Right lobe of liver (tissue), 6 donors: ENCODE results near the gene OR13A1. TPM values are rescaled to one million over a fixed set of nuclear protein-coding genes. Genes with fewer than 3 reads are reported as not detected.

ENCODE experiments used
- ATAC-seq, 4 donors: fragments of 200-7000 bp; cut with Tn5 transposase; one replicate each; pipeline ENCODE4 v1.9.1; 2020; ENCODE audit warnings: mild to moderate bottlenecking in 4 of 4, moderate library complexity in 4 of 4
- DNase-seq, 3 donors: peaks; one replicate each; pipeline ENCODE4 v3.0.0-alpha.2; 2020
- H3K27ac ChIP-seq, 3 donors: fragments of 200-600 bp; one replicate each; pipeline ENCODE4 v1.8.0; 2022
- H3K27me3 ChIP-seq, 2 donors: fragments of 200-600 bp; one replicate each; pipeline ENCODE4 v1.8.0; 2022
- H3K36me3 ChIP-seq, 4 donors: fragments of 200-600 bp; sonication (generic) in 1 of 4; one replicate each; pipeline versions ENCODE4 v1.5.1 to v1.8.0; 2017 to 2022; ENCODE audit warnings: control low read depth in 1 of 4
- H3K4me1 ChIP-seq, 4 donors: fragments of 200-600 bp; sonication (generic) in 1 of 4; one replicate each; pipeline versions ENCODE4 v1.5.1 to v1.8.0; 2017 to 2022; ENCODE audit warnings: control low read depth in 1 of 4
- H3K4me3 ChIP-seq, 3 donors: fragments of 200-600 bp; one replicate each; pipeline ENCODE4 v1.8.0; 2022
- H3K9me3 ChIP-seq, 4 donors: fragments of 200-600 bp; sonication (generic) in 1 of 4; one replicate each; pipeline versions ENCODE4 v1.5.1 to v1.8.0; 2017 to 2022; ENCODE audit warnings: control low read depth in 1 of 4
- CTCF ChIP-seq, 4 donors: fragments of 200-600 bp in 3 of 4; fragments of 450-650 bp in 1 of 4; IDR thresholded peaks; one replicate each; pipeline versions ENCODE4 v1.5.1 to v1.8.0; 2016 to 2022; ENCODE audit warnings: antibody characterized with exemption in 4 of 4, mild to moderate bottlenecking in 2 of 4
- POLR2A ChIP-seq: fragments of 450-650 bp; IDR thresholded peaks from one replicate; pipeline ENCODE4 v1.6.1; 2017; ENCODE audit warnings: antibody characterized with exemption, mild to moderate bottlenecking
- WGBS: methylation state at CpG from one replicate; pipeline ENCODE4 v1.1.6; 2018; ENCODE audit warnings: low coverage, low lambda C conversion rate; ENCODE audit not compliant: insufficient coverage; ENCODE audit errors: missing lambda C conversion rate; 5-methylcytosine and 5-hydroxymethylcytosine counted together
- intact Hi-C, 2 donors: fragments of 100-400 bp; cut with DNase I; formaldehyde crosslinking; loops; one replicate each; pipeline versions ENCODE4 v1.11.2 to v1.14.1; 2022
- total RNA-seq, 6 experiments: library from RNA; depleted of rRNA in 2 of 6; stranded (reverse); fragments of >200 nt in 2 of 6; fragmentation: NEBNext Ultra II Directional in 3 of 6; extraction: Animal tissue kit (Norgen Biotek cat#: 25700) in 3 of 6; gene quantifications; one replicate each; pipeline versions ENCODE4 v1.1.0 to v1.2.4, GENCODE V29; 2016 to 2023
- donor health status: DM: no; HTN: yes; CAD: no.
- donor health status: DM: no; HTN: no; CAD: no.
- donor health status: DM: no; HTN: no; CAD: no.
- donor health status: DM: no; HTN: yes; CAD: no.
- donor health status: DM: no; HTN: yes; CAD: no.

OR13A1 gene
- total RNA-seq, 6 experiments from 2014 or later: not detected

DNA sequence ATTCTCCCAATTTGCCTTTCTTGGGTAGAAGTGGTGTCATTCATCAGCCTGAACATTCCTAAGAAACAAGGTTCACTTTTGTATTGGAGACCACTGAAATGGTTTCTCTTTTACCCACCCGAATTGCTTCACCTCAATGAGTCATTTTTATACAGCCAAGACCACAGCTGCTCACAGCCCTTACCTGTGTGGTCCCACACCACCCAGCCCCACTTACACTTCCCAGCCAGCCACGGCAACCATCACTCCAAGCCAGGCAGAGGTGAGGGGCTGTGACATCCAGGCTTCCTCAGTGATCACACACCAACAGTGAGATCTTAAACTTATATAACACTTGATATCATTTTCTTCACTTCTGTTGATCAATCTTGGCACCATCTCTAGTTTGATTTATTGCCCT, 20.7 kb downstream of the OR13A1 start:
- WGBS: 46% methylated on average over 2 of the region's 2 CpGs
- ATAC-seq (no peak), DNase-seq (no peak)
- no peak overlapping the region for H3K27ac ChIP-seq
- no peaks in the 10 kb centered on the region for H3K27me3 ChIP-seq
- H3K4me1 ChIP-seq: no peaks in the 10 kb centered on the region
- no peak for TF ChIP-seq CTCF (IDR thresholded peaks at IDR 0.05)
- no peak for TF ChIP-seq POLR2A
- intact Hi-C loops: no loop called here
- H3K4me3 ChIP-seq: no peak overlapping the region
- H3K36me3 ChIP-seq: no peaks in the 10 kb centered on the region
- no peaks in the 10 kb centered on the region for H3K9me3 ChIP-seq

GRCh38 chr10:45286980-45287379, 28.4 kb downstream of the OR13A1 start:
- 50% methylated on average over 1 of the region's 1 CpG for WGBS
- ATAC-seq (no peak), DNase-seq (no peak)
- Histone ChIP-seq H3K36me3 (no peaks in the 10 kb centered on the region), H3K9me3 (no peaks in the 10 kb centered on the region), H3K27ac (no peak overlapping the region), H3K4me1 (no peaks in the 10 kb centered on the region), H3K27me3 (no peaks in the 10 kb centered on the region), H3K4me3 (no peak overlapping the region)
- no peak for TF ChIP-seq POLR2A
- TF ChIP-seq CTCF (IDR thresholded peaks at IDR 0.05): no peak
- intact Hi-C loops: no loop called here

GRCh38 chr10:45282061-45282460, 33.3 kb downstream of the OR13A1 start:
- Histone ChIP-seq H3K4me3 (no peak overlapping the region), H3K27ac (no peak overlapping the region), H3K9me3 (no peaks in the 10 kb centered on the region), H3K4me1 (no peaks in the 10 kb centered on the region), H3K27me3 (no peaks in the 10 kb centered on the region), H3K36me3 (no peaks in the 10 kb centered on the region)
- ATAC-seq (no peak), DNase-seq (no peak)
- intact Hi-C loops: no loop called here
- WGBS: 53% methylated on average over 4 of the region's 4 CpGs
- TF ChIP-seq CTCF (IDR thresholded peaks at IDR 0.05) (no peak), POLR2A (no peak)

- DNase-seq: no peak
- Histone ChIP-seq H3K9me3 (no peaks in the 10 kb centered on the region), H3K4me3 (no peak overlapping the region), H3K27ac (no peak overlapping the region), H3K36me3 (no peaks in the 10 kb centered on the region), H3K27me3 (no peaks in the 10 kb centered on the region), H3K4me1 (no peaks in the 10 kb centered on the region)
- intact Hi-C loops: no loop called here
- TF ChIP-seq CTCF (IDR thresholded peaks at IDR 0.05): no peak
- no peak for TF ChIP-seq POLR2A
- 34% methylated on average over 3 of the region's 3 CpGs for WGBS
- ATAC-seq: peak; percentile 59 to 72 (median 66)
Observed at GRCh38 chr10:45280113-45280760, 35.2 kb downstream of the OR13A1 start.
